ENCODE measurements around the gene BSDC1. TPM values are rescaled to one million over a fixed set of nuclear protein-coding genes. Genes with fewer than 3 reads are reported as not detected.
"Not testable (repeated sequence)": the region's sequence is repeated elsewhere in the genome, so short reads cannot be mapped to it uniquely, and the experiment has no call there.

BSDC1 gene
- total RNA-seq, 1 experiment from 2014 or later: 47.0 TPM

DNA sequence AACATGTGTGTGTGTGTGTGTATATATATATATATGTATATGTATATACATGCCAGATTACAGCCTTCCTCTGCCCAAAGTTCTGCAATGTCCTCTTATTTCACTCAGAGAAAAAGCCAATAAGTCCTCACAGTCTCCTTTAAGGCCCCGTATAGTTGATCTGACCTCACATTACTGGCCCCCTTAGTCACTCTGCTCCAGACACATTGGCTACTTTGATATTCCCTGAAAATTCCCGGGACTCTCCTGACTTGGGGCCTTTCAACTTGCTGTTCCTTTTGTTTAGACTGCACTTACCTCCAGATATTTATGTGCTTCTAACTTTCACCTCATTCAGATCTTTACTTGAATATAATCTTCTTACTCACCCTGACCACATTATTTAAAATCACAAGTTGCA is 4.2 kb upstream of the BSDC1 start (continued):
- TF ChIP-seq EGR1 (IDR thresholded peaks at IDR 0.05; ENCODE audit: low read depth): no peak
- TF ChIP-seq, protein P1, sequence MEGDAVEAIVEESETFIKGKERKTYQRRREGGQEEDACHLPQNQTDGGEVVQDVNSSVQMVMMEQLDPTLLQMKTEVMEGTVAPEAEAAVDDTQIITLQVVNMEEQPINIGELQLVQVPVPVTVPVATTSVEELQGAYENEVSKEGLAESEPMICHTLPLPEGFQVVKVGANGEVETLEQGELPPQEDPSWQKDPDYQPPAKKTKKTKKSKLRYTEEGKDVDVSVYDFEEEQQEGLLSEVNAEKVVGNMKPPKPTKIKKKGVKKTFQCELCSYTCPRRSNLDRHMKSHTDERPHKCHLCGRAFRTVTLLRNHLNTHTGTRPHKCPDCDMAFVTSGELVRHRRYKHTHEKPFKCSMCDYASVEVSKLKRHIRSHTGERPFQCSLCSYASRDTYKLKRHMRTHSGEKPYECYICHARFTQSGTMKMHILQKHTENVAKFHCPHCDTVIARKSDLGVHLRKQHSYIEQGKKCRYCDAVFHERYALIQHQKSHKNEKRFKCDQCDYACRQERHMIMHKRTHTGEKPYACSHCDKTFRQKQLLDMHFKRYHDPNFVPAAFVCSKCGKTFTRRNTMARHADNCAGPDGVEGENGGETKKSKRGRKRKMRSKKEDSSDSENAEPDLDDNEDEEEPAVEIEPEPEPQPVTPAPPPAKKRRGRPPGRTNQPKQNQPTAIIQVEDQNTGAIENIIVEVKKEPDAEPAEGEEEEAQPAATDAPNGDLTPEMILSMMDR (IDR thresholded peaks at IDR 0.05 in 2 of 3, conservative IDR thresholded peaks at IDR 0.05 in 1 of 3; ENCODE audit: borderline replicate concordance in 1 of 3, insufficient read depth in 1 of 3, low read depth in 2 of 3, low read length in 2 of 3): no peak
- TF ChIP-seq ZNF274 (IDR thresholded peaks at IDR 0.05; ENCODE audit: low read depth, low read length): no peak
- TF ChIP-seq, protein P2, sequence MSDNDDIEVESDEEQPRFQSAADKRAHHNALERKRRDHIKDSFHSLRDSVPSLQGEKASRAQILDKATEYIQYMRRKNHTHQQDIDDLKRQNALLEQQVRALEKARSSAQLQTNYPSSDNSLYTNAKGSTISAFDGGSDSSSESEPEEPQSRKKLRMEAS (IDR thresholded peaks at IDR 0.05): no peak

DNA sequence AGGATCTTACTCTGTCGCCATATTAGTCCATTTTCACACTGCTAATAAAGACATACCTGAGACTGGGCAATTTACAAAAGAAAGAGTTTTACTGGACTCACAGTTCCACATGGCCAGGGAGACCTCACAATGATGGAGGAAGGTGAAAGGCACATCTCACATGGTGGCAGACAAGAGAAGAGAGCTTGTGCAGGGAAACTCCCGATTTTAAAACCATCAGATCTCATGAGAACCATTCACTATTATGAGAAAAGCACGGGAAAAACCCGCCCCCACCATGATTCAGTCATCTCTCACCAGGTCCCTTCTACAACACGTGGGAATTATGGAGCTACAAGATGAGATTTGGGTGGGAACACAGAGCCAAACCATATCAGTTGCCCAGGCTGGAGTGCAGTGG is 2.3 kb upstream of the BSDC1 start:
- intact Hi-C loops (cut with micrococcal nuclease): not testable (repeated sequence)

More for the DNA sequence above, 2.3 kb upstream of the BSDC1 start:
- H3K27ac ChIP-seq (ENCODE audit: low read depth, low read length); POLR2A ChIA-PET; H4K20me1 ChIP-seq (ENCODE audit: insufficient read depth); H3K9me3 ChIP-seq (ENCODE audit: control insufficient read depth in 1 of 2, insufficient read depth in 1 of 2, low read depth in 1 of 2, low read length in 2 of 2); H3K27me3 ChIP-seq (ENCODE audit: insufficient read depth, low read length); DNase-seq (ENCODE audit: low read depth, low spot score); H3K9me2 ChIP-seq (ENCODE audit: insufficient read depth); RAD21 ChIA-PET (ENCODE audit: low non-redundant PET in 1 of 2, low total read pairs in 2 of 2, uncharacterized antibody in 2 of 2, unreplicated experiment in 2 of 2); H3K36me3 ChIP-seq (ENCODE audit: control insufficient read depth in 1 of 2, insufficient read depth in 2 of 2, low read length in 2 of 2); ATAC-seq; CTCF ChIA-PET; H2AFZ ChIP-seq (ENCODE audit: low read depth, low read length, poor library complexity, severe bottlenecking); H3K9ac ChIP-seq (ENCODE audit: low read length); H3K79me2 ChIP-seq (ENCODE audit: insufficient read depth, low read length); H3K4me3 ChIP-seq (replicated peaks in 1 of 2; ENCODE audit: low read depth in 1 of 2, low read length in 2 of 2); H3K4me2 ChIP-seq (ENCODE audit: low read length); BruUV-seq (replicated peaks): not testable (repeated sequence)
- H3K4me1 ChIP-seq (ENCODE audit: control insufficient read depth in 1 of 2, insufficient read depth in 2 of 2, low read length in 2 of 2): peaks cover 10 to 20% of the 10 kb centered on the region in 2 experiments

All from HCT116 (cell line).